Loucy (cell line): Measurements from ENCODE around the gene ARSG.

Experiments
- EZH2phosphoT487 ChIP-seq: fragments of 200-600 bp; IDR thresholded peaks from 2 replicates; pipeline ENCODE4 v1.6.1; 2018; ENCODE audit warnings: antibody characterized with exemption, mild to moderate bottlenecking, moderate library complexity, borderline replicate concordance
- TF ChIP-seq, protein P1 (sequence below): fragments of 200-600 bp; sonication (generic); conservative IDR thresholded peaks from 2 replicates; pipeline ENCODE4 v1.5.1; 2014; ENCODE audit warnings: mild to moderate bottlenecking, antibody characterized with exemption, low read length

DNA sequence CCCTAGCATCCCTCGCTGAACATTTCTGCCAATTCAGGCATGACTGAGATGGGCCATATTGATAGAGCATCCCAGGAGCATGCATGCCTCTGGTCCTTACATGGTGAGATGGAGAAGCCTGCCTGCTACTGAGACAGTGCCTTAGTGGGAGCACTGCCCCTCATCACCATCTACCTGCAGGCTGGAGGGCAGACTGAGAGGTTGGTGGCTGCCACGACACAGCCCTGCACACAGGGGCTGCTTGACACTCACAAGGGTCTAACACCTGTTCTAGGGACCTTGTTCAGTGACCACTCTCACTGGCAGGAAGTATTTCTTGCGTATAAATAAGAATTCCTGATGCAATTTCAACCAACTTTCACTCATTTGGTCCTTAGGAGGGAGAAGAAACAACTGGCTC lies 132.0 kb downstream of the ARSG start:
- TF ChIP-seq, protein P1, sequence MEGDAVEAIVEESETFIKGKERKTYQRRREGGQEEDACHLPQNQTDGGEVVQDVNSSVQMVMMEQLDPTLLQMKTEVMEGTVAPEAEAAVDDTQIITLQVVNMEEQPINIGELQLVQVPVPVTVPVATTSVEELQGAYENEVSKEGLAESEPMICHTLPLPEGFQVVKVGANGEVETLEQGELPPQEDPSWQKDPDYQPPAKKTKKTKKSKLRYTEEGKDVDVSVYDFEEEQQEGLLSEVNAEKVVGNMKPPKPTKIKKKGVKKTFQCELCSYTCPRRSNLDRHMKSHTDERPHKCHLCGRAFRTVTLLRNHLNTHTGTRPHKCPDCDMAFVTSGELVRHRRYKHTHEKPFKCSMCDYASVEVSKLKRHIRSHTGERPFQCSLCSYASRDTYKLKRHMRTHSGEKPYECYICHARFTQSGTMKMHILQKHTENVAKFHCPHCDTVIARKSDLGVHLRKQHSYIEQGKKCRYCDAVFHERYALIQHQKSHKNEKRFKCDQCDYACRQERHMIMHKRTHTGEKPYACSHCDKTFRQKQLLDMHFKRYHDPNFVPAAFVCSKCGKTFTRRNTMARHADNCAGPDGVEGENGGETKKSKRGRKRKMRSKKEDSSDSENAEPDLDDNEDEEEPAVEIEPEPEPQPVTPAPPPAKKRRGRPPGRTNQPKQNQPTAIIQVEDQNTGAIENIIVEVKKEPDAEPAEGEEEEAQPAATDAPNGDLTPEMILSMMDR: no peak
- no peak for TF ChIP-seq EZH2phosphoT487
